Measurements from ENCODE around the gene TBRG1.
"Not testable (repeated sequence)": the region's sequence is repeated elsewhere in the genome, so short reads cannot be mapped to it uniquely, and the experiment has no call there.

TBRG1 gene

GRCh38 chr11:124595302-124595701 is 27.4 kb upstream of the TBRG1 start:
- H3K9me3 ChIP-seq (ENCODE audit: control insufficient read depth, insufficient read depth, low read length), result no peaks in the 10 kb centered on the region

GRCh38 chr11:124597626-124598025 is 25.0 kb upstream of the TBRG1 start:
- Histone ChIP-seq H3K27ac (ENCODE audit: low read depth, low read length) (no peak overlapping the region), H3K27me3 (ENCODE audit: control insufficient read depth, insufficient read depth, low read length) (no peaks in the 10 kb centered on the region)

More at GRCh38 chr11:124595302-124595701, 27.4 kb upstream of the TBRG1 start:
- H3K27me3 ChIP-seq (ENCODE audit: control insufficient read depth, insufficient read depth, low read length), result no peaks in the 10 kb centered on the region
- no peaks in the 10 kb centered on the region for H3K36me3 ChIP-seq (ENCODE audit: control insufficient read depth, insufficient read depth, low read length)
- no peak overlapping the region for H3K9ac ChIP-seq (ENCODE audit: low read depth, low read length)
- no peak overlapping the region for H3K27ac ChIP-seq (ENCODE audit: low read depth, low read length)
- H3K4me1 ChIP-seq (ENCODE audit: control insufficient read depth, insufficient read depth, low read length), result 0 out of 2 replicates have a peak, but pooled peaks cover under 1% of the 10 kb centered on the region
- no peak overlapping the region for H3K4me3 ChIP-seq (ENCODE audit: low read depth, low read length)

GRCh38 chr11:124600621-124601320 is 21.9 kb upstream of the TBRG1 start:
- no peak overlapping the region for H3K9ac ChIP-seq (ENCODE audit: low read depth, low read length)
- H3K4me3 ChIP-seq (ENCODE audit: low read depth, low read length), result no peak overlapping the region
- no peak overlapping the region for H3K27ac ChIP-seq (ENCODE audit: low read depth, low read length)
- H3K4me1 ChIP-seq (ENCODE audit: control insufficient read depth, insufficient read depth, low read length), result peaks cover 12% of the 10 kb centered on the region
- no peaks in the 10 kb centered on the region for H3K9me3 ChIP-seq (ENCODE audit: control insufficient read depth, insufficient read depth, low read length)
- no peaks in the 10 kb centered on the region for H3K36me3 ChIP-seq (ENCODE audit: control insufficient read depth, insufficient read depth, low read length)
- H3K27me3 ChIP-seq (ENCODE audit: control insufficient read depth, insufficient read depth, low read length), result no peaks in the 10 kb centered on the region

More at GRCh38 chr11:124597626-124598025, 25.0 kb upstream of the TBRG1 start:
- H3K4me1 ChIP-seq (ENCODE audit: control insufficient read depth, insufficient read depth, low read length), result peaks cover 12% of the 10 kb centered on the region
- no peak overlapping the region for H3K4me3 ChIP-seq (ENCODE audit: low read depth, low read length)
- no peak overlapping the region for H3K9ac ChIP-seq (ENCODE audit: low read depth, low read length)
- H3K9me3 ChIP-seq (ENCODE audit: control insufficient read depth, insufficient read depth, low read length), result no peaks in the 10 kb centered on the region
- H3K36me3 ChIP-seq (ENCODE audit: control insufficient read depth, insufficient read depth, low read length), result no peaks in the 10 kb centered on the region

- no peak overlapping the region for H3K4me3 ChIP-seq (ENCODE audit: low read depth, low read length)
- no peak overlapping the region for H3K27ac ChIP-seq (ENCODE audit: low read depth, low read length)
- H3K36me3 ChIP-seq (ENCODE audit: control insufficient read depth, insufficient read depth, low read length), result no peaks in the 10 kb centered on the region
- H3K27me3 ChIP-seq (ENCODE audit: control insufficient read depth, insufficient read depth, low read length), result no peaks in the 10 kb centered on the region
- H3K9me3 ChIP-seq (ENCODE audit: control insufficient read depth, insufficient read depth, low read length), result no peaks in the 10 kb centered on the region
- no peak overlapping the region for H3K9ac ChIP-seq (ENCODE audit: low read depth, low read length)
- H3K4me1 ChIP-seq (ENCODE audit: control insufficient read depth, insufficient read depth, low read length), result peaks cover 12% of the 10 kb centered on the region
These were observed 20.5 kb upstream of the TBRG1 start for GRCh38 chr11:124602193-124602592.

- H3K27me3 ChIP-seq (ENCODE audit: control insufficient read depth, insufficient read depth, low read length); H3K4me3 ChIP-seq (ENCODE audit: low read depth, low read length); H3K9ac ChIP-seq (ENCODE audit: low read depth, low read length); H3K36me3 ChIP-seq (ENCODE audit: control insufficient read depth, insufficient read depth, low read length); H3K9me3 ChIP-seq (ENCODE audit: control insufficient read depth, insufficient read depth, low read length); H3K27ac ChIP-seq (ENCODE audit: low read depth, low read length): not testable (repeated sequence)
- peaks cover 12% of the 10 kb centered on the region for H3K4me1 ChIP-seq (ENCODE audit: control insufficient read depth, insufficient read depth, low read length)
These were observed 19.9 kb upstream of the TBRG1 start for GRCh38 chr11:124602723-124603122.

- Histone ChIP-seq H3K36me3 (ENCODE audit: control insufficient read depth, insufficient read depth, low read length) (no peaks in the 10 kb centered on the region), H3K27me3 (ENCODE audit: control insufficient read depth, insufficient read depth, low read length) (no peaks in the 10 kb centered on the region), H3K9me3 (ENCODE audit: control insufficient read depth, insufficient read depth, low read length) (no peaks in the 10 kb centered on the region), H3K4me3 (ENCODE audit: low read depth, low read length) (no peak overlapping the region), H3K4me1 (ENCODE audit: control insufficient read depth, insufficient read depth, low read length) (peaks cover 7% of the 10 kb centered on the region), H3K9ac (ENCODE audit: low read depth, low read length) (no peak overlapping the region), H3K27ac (ENCODE audit: low read depth, low read length) (no peak overlapping the region)
These were observed 16.9 kb upstream of the TBRG1 start for GRCh38 chr11:124605719-124606118.

GRCh38 chr11:124608147-124608546 is 14.5 kb upstream of the TBRG1 start:
- Histone ChIP-seq H3K4me1 (ENCODE audit: control insufficient read depth, insufficient read depth, low read length) (no peaks in the 10 kb centered on the region), H3K27me3 (ENCODE audit: control insufficient read depth, insufficient read depth, low read length) (no peaks in the 10 kb centered on the region), H3K9me3 (ENCODE audit: control insufficient read depth, insufficient read depth, low read length) (no peaks in the 10 kb centered on the region), H3K36me3 (ENCODE audit: control insufficient read depth, insufficient read depth, low read length) (no peaks in the 10 kb centered on the region), H3K9ac (ENCODE audit: low read depth, low read length) (no peak overlapping the region), H3K4me3 (ENCODE audit: low read depth, low read length) (no peak overlapping the region), H3K27ac (ENCODE audit: low read depth, low read length) (no peak overlapping the region)

- Histone ChIP-seq H3K4me1 (ENCODE audit: control insufficient read depth, insufficient read depth, low read length) (no peaks in the 10 kb centered on the region), H3K9ac (ENCODE audit: low read depth, low read length) (no peak overlapping the region), H3K9me3 (ENCODE audit: control insufficient read depth, insufficient read depth, low read length) (no peaks in the 10 kb centered on the region), H3K27me3 (ENCODE audit: control insufficient read depth, insufficient read depth, low read length) (no peaks in the 10 kb centered on the region), H3K4me3 (ENCODE audit: low read depth, low read length) (no peak overlapping the region), H3K36me3 (ENCODE audit: control insufficient read depth, insufficient read depth, low read length) (no peaks in the 10 kb centered on the region), H3K27ac (ENCODE audit: low read depth, low read length) (no peak overlapping the region)
These were observed 12.4 kb upstream of the TBRG1 start for GRCh38 chr11:124610295-124610694.

GRCh38 chr11:124611064-124611463 is 11.6 kb upstream of the TBRG1 start, which contains the start of gene PANX3:
Gene PANX3, plus strand, starts transcription at chr11:124611428. Its CDS starts 129 bp downstream, at chr11:124611557.
- H3K27ac ChIP-seq (ENCODE audit: low read depth, low read length), result no peak within 1 kb of the TSS
- H3K9me3 ChIP-seq (ENCODE audit: control insufficient read depth, insufficient read depth, low read length), result no peaks in the 10 kb centered on the region
- no peaks in the 10 kb centered on the region for H3K4me1 ChIP-seq (ENCODE audit: control insufficient read depth, insufficient read depth, low read length)
- no peak within 1 kb of the TSS for H3K4me3 ChIP-seq (ENCODE audit: low read depth, low read length)
- H3K9ac ChIP-seq (ENCODE audit: low read depth, low read length), result no peak within 1 kb of the TSS
- H3K36me3 ChIP-seq (ENCODE audit: control insufficient read depth, insufficient read depth, low read length), result no peaks in the 10 kb centered on the region
- H3K27me3 ChIP-seq (ENCODE audit: control insufficient read depth, insufficient read depth, low read length), result no peaks in the 10 kb centered on the region

GRCh38 chr11:124612045-124612444 is 10.6 kb upstream of the TBRG1 start:
- Histone ChIP-seq H3K36me3 (ENCODE audit: control insufficient read depth, insufficient read depth, low read length) (no peaks in the 10 kb centered on the region), H3K27me3 (ENCODE audit: control insufficient read depth, insufficient read depth, low read length) (no peaks in the 10 kb centered on the region)

GRCh38 chr11:124612567-124613246 is 10.0 kb upstream of the TBRG1 start:
- Histone ChIP-seq H3K9me3 (ENCODE audit: control insufficient read depth, insufficient read depth, low read length) (no peaks in the 10 kb centered on the region), H3K36me3 (ENCODE audit: control insufficient read depth, insufficient read depth, low read length) (no peaks in the 10 kb centered on the region), H3K4me3 (ENCODE audit: low read depth, low read length) (no peak overlapping the region), H3K4me1 (ENCODE audit: control insufficient read depth, insufficient read depth, low read length) (no peaks in the 10 kb centered on the region), H3K27me3 (ENCODE audit: control insufficient read depth, insufficient read depth, low read length) (no peaks in the 10 kb centered on the region), H3K9ac (ENCODE audit: low read depth, low read length) (no peak overlapping the region), H3K27ac (ENCODE audit: low read depth, low read length) (no peak overlapping the region)

More at GRCh38 chr11:124612045-124612444, 10.6 kb upstream of the TBRG1 start:
- Histone ChIP-seq H3K4me1 (ENCODE audit: control insufficient read depth, insufficient read depth, low read length) (no peaks in the 10 kb centered on the region), H3K9ac (ENCODE audit: low read depth, low read length) (no peak overlapping the region), H3K4me3 (ENCODE audit: low read depth, low read length) (no peak overlapping the region), H3K27ac (ENCODE audit: low read depth, low read length) (no peak overlapping the region), H3K9me3 (ENCODE audit: control insufficient read depth, insufficient read depth, low read length) (no peaks in the 10 kb centered on the region)

All from HUES48 (cell line).